ENCODE measurements around the gene MACO1.

- TF ChIP-seq, protein P1, sequence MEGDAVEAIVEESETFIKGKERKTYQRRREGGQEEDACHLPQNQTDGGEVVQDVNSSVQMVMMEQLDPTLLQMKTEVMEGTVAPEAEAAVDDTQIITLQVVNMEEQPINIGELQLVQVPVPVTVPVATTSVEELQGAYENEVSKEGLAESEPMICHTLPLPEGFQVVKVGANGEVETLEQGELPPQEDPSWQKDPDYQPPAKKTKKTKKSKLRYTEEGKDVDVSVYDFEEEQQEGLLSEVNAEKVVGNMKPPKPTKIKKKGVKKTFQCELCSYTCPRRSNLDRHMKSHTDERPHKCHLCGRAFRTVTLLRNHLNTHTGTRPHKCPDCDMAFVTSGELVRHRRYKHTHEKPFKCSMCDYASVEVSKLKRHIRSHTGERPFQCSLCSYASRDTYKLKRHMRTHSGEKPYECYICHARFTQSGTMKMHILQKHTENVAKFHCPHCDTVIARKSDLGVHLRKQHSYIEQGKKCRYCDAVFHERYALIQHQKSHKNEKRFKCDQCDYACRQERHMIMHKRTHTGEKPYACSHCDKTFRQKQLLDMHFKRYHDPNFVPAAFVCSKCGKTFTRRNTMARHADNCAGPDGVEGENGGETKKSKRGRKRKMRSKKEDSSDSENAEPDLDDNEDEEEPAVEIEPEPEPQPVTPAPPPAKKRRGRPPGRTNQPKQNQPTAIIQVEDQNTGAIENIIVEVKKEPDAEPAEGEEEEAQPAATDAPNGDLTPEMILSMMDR (IDR thresholded peaks at IDR 0.05; ENCODE audit: low read depth, low read length, missing input control), result no peak
- no peak for TF ChIP-seq REST (IDR thresholded peaks at IDR 0.05)
- no peak for TF ChIP-seq YY1 (IDR thresholded peaks at IDR 0.05)
- peak in 1 of 2 donors; percentile 40 for TF ChIP-seq RAD21 (IDR thresholded peaks at IDR 0.05)
- TF ChIP-seq, protein P2, sequence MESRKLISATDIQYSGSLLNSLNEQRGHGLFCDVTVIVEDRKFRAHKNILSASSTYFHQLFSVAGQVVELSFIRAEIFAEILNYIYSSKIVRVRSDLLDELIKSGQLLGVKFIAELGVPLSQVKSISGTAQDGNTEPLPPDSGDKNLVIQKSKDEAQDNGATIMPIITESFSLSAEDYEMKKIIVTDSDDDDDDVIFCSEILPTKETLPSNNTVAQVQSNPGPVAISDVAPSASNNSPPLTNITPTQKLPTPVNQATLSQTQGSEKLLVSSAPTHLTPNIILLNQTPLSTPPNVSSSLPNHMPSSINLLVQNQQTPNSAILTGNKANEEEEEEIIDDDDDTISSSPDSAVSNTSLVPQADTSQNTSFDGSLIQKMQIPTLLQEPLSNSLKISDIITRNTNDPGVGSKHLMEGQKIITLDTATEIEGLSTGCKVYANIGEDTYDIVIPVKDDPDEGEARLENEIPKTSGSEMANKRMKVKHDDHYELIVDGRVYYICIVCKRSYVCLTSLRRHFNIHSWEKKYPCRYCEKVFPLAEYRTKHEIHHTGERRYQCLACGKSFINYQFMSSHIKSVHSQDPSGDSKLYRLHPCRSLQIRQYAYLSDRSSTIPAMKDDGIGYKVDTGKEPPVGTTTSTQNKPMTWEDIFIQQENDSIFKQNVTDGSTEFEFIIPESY (IDR thresholded peaks at IDR 0.05), result no peak
- TF ChIP-seq ATF3 (IDR thresholded peaks at IDR 0.05), result no peak
- TF ChIP-seq NR2F2 (IDR thresholded peaks at IDR 0.05), result no peak
- TF ChIP-seq HNF4A (conservative IDR thresholded peaks at IDR 0.05), result no peak
- no peak for TF ChIP-seq EGR1 (IDR thresholded peaks at IDR 0.05; ENCODE audit: low read depth in 2 of 2)
- TF ChIP-seq RXRA (IDR thresholded peaks at IDR 0.05), result no peak
- no peak for TF ChIP-seq TAF1 (conservative IDR thresholded peaks at IDR 0.05)
Measured at GRCh38 chr1:25484096-25484495, 53.4 kb downstream of the MACO1 start.
